ENCODE data around the gene DENND2A.

DENND2A gene

DNA sequence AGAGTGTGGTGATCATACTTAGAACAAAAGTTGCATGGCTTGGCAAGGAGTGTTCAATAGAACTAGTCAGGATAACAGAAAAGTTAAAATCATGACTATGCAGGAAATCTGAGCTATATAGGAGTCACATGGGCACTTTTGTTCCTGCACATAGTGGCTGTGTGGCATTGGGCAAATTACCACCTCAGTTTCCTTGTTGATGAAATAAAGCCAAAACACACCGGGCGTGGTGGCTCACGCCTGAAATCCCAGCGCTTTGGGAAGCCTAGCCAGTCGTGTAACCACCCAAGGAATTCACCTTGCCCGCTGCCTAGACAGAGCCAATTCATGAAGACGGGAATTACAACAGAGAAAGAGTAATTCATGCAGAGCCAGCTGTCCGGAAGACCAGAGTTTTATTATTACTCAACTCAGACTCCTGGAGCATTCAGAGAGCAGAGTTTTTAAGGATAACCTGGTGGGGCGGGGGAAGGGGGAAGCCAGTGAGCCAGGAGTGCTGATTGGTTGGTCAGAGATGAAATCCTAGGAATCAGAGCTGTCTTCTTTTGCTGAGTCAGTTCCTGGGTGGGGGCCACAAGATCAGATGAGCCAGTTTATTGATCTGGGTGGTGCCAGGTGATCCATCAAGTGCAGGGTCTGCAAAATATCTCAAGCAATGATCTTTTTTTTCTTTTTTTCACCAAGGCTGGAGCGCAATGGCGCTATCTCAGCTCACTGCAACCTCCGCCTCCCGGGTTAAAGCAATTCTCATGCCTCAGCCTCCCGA is 154.9 kb downstream of the DENND2A start:
- H3K79me2 ChIP-seq (ENCODE audit: insufficient read depth, low read depth): no peaks in the 10 kb centered on the region
- H3K4me1 ChIP-seq (ENCODE audit: low read depth, poor library complexity, severe bottlenecking): peaks cover 11% of the 10 kb centered on the region
- H3K9ac ChIP-seq: no peak overlapping the region
- H3K4me2 ChIP-seq: no peak overlapping the region
- no peak overlapping the region for H3K4me3 ChIP-seq (IDR thresholded peaks at IDR 0.05; ENCODE audit: insufficient read depth, low read depth, low read length)
- no peaks in the 10 kb centered on the region for H4K20me1 ChIP-seq (ENCODE audit: insufficient read depth)
- H3K36me3 ChIP-seq (ENCODE audit: insufficient read depth): no peaks in the 10 kb centered on the region
- H3K27ac ChIP-seq: no peak overlapping the region
- TF ChIP-seq CTCF (conservative IDR thresholded peaks at IDR 0.05; ENCODE audit: low read depth, low read length): no peak
- no peaks in the 10 kb centered on the region for H3K27me3 ChIP-seq (ENCODE audit: insufficient read depth, low read depth)
- no peak overlapping the region for H2AFZ ChIP-seq (ENCODE audit: low read depth)

DNA sequence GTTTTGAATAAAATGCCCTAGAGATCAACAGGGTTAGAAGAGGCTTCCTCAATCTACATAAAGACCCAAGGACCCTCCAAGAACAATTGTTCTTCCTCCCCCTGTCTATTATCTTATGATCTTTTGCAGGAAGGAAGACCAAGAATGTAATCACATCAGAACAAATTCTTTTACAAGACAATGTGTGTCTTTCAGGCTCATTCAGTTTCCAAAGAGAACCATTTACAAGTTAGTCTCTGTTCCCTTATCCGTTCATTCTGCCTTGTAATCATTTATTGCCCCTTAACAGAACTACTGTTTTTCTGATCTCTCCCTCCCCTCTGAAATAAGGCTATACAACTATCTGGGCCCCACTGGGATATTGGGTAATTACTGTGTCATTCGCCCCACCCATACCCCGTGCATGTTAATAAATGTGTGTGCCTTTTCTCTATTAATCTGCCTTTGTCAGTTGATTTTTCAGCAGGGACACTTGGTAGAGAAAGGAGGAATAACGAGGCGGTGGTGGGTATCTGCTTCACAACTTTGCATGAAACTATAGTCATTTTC is 155.6 kb downstream of the DENND2A start:
- Histone ChIP-seq H3K27me3 (ENCODE audit: insufficient read depth, low read depth) (no peaks in the 10 kb centered on the region), H3K27ac (no peak overlapping the region), H3K4me1 (ENCODE audit: low read depth, poor library complexity, severe bottlenecking) (peaks cover 12% of the 10 kb centered on the region), H3K4me3 (IDR thresholded peaks at IDR 0.05; ENCODE audit: insufficient read depth, low read depth, low read length) (no peak overlapping the region), H3K79me2 (ENCODE audit: insufficient read depth, low read depth) (no peaks in the 10 kb centered on the region), H2AFZ (ENCODE audit: low read depth) (no peak overlapping the region), H3K36me3 (ENCODE audit: insufficient read depth) (no peaks in the 10 kb centered on the region), H3K4me2 (no peak overlapping the region), H3K9ac (no peak overlapping the region), H4K20me1 (ENCODE audit: insufficient read depth) (no peaks in the 10 kb centered on the region)
- TF ChIP-seq CTCF (conservative IDR thresholded peaks at IDR 0.05; ENCODE audit: low read depth, low read length): no peak

DNA sequence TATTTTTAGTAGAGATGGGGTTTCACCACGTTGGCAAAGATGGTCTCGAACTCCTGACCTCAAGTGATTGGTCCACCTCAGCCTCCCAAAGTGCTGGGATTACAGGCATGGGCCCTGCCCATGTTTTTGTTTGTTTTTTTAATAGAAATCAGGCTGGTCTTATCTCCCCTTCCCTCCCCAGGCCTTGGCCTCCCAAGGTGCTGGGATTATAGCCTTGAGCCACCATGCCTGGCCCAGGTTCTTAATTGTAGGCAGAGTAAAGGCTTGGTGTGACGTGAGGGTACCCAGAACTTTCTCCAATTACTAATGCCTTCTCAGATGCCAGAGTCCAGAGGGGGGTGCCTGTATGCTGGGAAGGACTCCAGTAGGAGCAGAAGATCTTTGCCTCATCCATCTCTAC is 156.1 kb downstream of the DENND2A start:
- no peaks in the 10 kb centered on the region for H3K27me3 ChIP-seq (ENCODE audit: insufficient read depth, low read depth)
- TF ChIP-seq CTCF (conservative IDR thresholded peaks at IDR 0.05; ENCODE audit: low read depth, low read length): no peak
- H3K4me1 ChIP-seq (ENCODE audit: low read depth, poor library complexity, severe bottlenecking): peaks cover 17% of the 10 kb centered on the region
- H3K9ac ChIP-seq: no peak overlapping the region
- H3K79me2 ChIP-seq (ENCODE audit: insufficient read depth, low read depth): no peaks in the 10 kb centered on the region
- H3K27ac ChIP-seq: no peak overlapping the region
- H3K4me3 ChIP-seq (IDR thresholded peaks at IDR 0.05; ENCODE audit: insufficient read depth, low read depth, low read length): no peak overlapping the region
- H2AFZ ChIP-seq (ENCODE audit: low read depth): no peak overlapping the region
- H3K4me2 ChIP-seq: no peak overlapping the region
- H3K36me3 ChIP-seq (ENCODE audit: insufficient read depth): no peaks in the 10 kb centered on the region
- no peaks in the 10 kb centered on the region for H4K20me1 ChIP-seq (ENCODE audit: insufficient read depth)

GRCh38 chr7:140479739-140480084 is 160.9 kb downstream of the DENND2A start:
- Histone ChIP-seq H3K9ac (no peak overlapping the region; the same call in 1 of the 2 replicates), H2AFZ (ENCODE audit: low read depth) (peak overlapping the region; percentile 23; the same call in 1 of the 2 replicates), H3K27me3 (ENCODE audit: insufficient read depth, low read depth) (no peaks in the 10 kb centered on the region), H4K20me1 (ENCODE audit: insufficient read depth) (peaks cover 25% of the 10 kb centered on the region), H3K4me1 (ENCODE audit: low read depth, poor library complexity, severe bottlenecking) (peaks cover 35% of the 10 kb centered on the region), H3K4me2 (peak overlapping the region; percentile 87), H3K4me3 (IDR thresholded peaks at IDR 0.05; ENCODE audit: insufficient read depth, low read depth, low read length) (no peak overlapping the region), H3K36me3 (ENCODE audit: insufficient read depth) (no peaks in the 10 kb centered on the region), H3K79me2 (ENCODE audit: insufficient read depth, low read depth) (peaks cover 31% of the 10 kb centered on the region), H3K27ac (no peak overlapping the region)
- no peak for TF ChIP-seq CTCF (conservative IDR thresholded peaks at IDR 0.05; ENCODE audit: low read depth, low read length)

All from KMS-11 (cell line).